SK-MEL-5 (cell line): ENCODE measurements around the gene PREX1. TPM values are rescaled to one million over a fixed set of nuclear protein-coding genes. Genes with fewer than 3 reads are reported as not detected.

ENCODE experiments used
- DNase-seq: peaks from one replicate; pipeline ENCODE4 v3.0.0-alpha.2; 2016; ENCODE audit warnings: low read depth, low spot score
- in situ Hi-C: cut with HindIII; loops from 2 replicates; pipeline ENCODE4 v1.10.0; 2016; ENCODE audit warnings: low sequenced_read_pairs, high pct_unique_total_duplicates, low pct_unique_long_range_greater_than_20kb
- total RNA-seq: library from RNA; depleted of rRNA; stranded (reverse); fragments of >200 nt; shearing (Covaris generic); gene quantifications from 2 replicates; pipeline ENCODE4 v1.2.3, GENCODE V29; 2014

The PREX1 gene
- total RNA-seq, 1 experiment from 2014 or later: 10.0 TPM

- in situ Hi-C loops: no loop called here
- no peak for DNase-seq
Observed at GRCh38 chr20:48738399-48739304, 89.1 kb downstream of the PREX1 start.

GRCh38 chr20:48738094-48738398 lies 89.8 kb downstream of the PREX1 start:
- DNase-seq: no peak
- in situ Hi-C loops: no loop called here

- in situ Hi-C loops: no loop called here
- DNase-seq: no peak
Observed at GRCh38 chr20:48737434-48738093, 90.2 kb downstream of the PREX1 start.

GRCh38 chr20:48736636-48737035 lies 91.2 kb downstream of the PREX1 start:
- DNase-seq: no peak

GRCh38 chr20:48736231-48736630 lies 91.6 kb downstream of the PREX1 start:
- in situ Hi-C loops: no loop called here
- no peak for DNase-seq

More at GRCh38 chr20:48736636-48737035, 91.2 kb downstream of the PREX1 start:
- in situ Hi-C loops: no loop called here

GRCh38 chr20:48735112-48735511 lies 92.7 kb downstream of the PREX1 start:
- in situ Hi-C loops: no loop called here

GRCh38 chr20:48734104-48734749 lies 93.6 kb downstream of the PREX1 start:
- DNase-seq: no peak
- in situ Hi-C loops: no loop called here

More at GRCh38 chr20:48735112-48735511, 92.7 kb downstream of the PREX1 start:
- DNase-seq: no peak

GRCh38 chr20:48733296-48733790 lies 94.5 kb downstream of the PREX1 start:
- in situ Hi-C loops: no loop called here
- DNase-seq: peak; percentile 66

GRCh38 chr20:48732081-48732829 lies 95.5 kb downstream of the PREX1 start:
- in situ Hi-C loops: no loop called here
- DNase-seq: no peak

- no peak for DNase-seq
- in situ Hi-C loops: no loop called here
Observed at GRCh38 chr20:48731536-48731935, 96.3 kb downstream of the PREX1 start.

- in situ Hi-C loops: no loop called here
- no peak for DNase-seq
Observed at GRCh38 chr20:48730977-48731376, 96.8 kb downstream of the PREX1 start.

GRCh38 chr20:48729538-48729937 lies 98.3 kb downstream of the PREX1 start:
- in situ Hi-C loops: no loop called here
- DNase-seq: no peak

GRCh38 chr20:48728042-48728825 lies 99.6 kb downstream of the PREX1 start:
- in situ Hi-C loops: no loop called here

GRCh38 chr20:48727226-48727625 lies 100.6 kb downstream of the PREX1 start:
- DNase-seq: peak; percentile 72
- in situ Hi-C loops: no loop called here

More at GRCh38 chr20:48728042-48728825, 99.6 kb downstream of the PREX1 start:
- peak; percentile 83 for DNase-seq

- DNase-seq: peak; percentile 45
- in situ Hi-C loops: no loop called here
Observed at GRCh38 chr20:48725555-48725991, 102.2 kb downstream of the PREX1 start.

- DNase-seq: no peak
- in situ Hi-C loops: no loop called here
Observed at GRCh38 chr20:48724891-48725554, 102.8 kb downstream of the PREX1 start.
